ENCODE measurements around the gene DNAJC4. TPM values are rescaled to one million over a fixed set of nuclear protein-coding genes. Genes with fewer than 3 reads are reported as not detected.

The DNAJC4 gene
- total RNA-seq, 1 experiment from 2014 or later: 24.2 TPM

- peaks cover 3% of the 10 kb centered on the region for H4K20me1 ChIP-seq (ENCODE audit: control insufficient read depth, insufficient read depth, insufficient read length)
- H3K27me3 Mint-ChIP-seq (ENCODE audit: low read depth): no peaks in the 10 kb centered on the region
These were observed 37.9 kb upstream of the DNAJC4 start for GRCh38 chr11:64192434-64192833.

More at GRCh38 chr11:64192434-64192833, 37.9 kb upstream of the DNAJC4 start:
- Histone ChIP-seq H3K18ac (ENCODE audit: insufficient read length, low read depth, low read length) (no peak overlapping the region), H3K14ac (ENCODE audit: insufficient read depth, low read length) (no peak overlapping the region), H3K4ac (ENCODE audit: low read depth, low read length) (no peak overlapping the region), H3K4me2 (ENCODE audit: insufficient read depth, insufficient read length, low read length) (no peak overlapping the region), H3K9ac (ENCODE audit: extremely low read depth, insufficient read length, low read length) (no peak overlapping the region), H2AK5ac (ENCODE audit: insufficient read length, low read length) (no peak overlapping the region), H3T11ph (ENCODE audit: low read length) (no peak overlapping the region), H3K56ac (ENCODE audit: insufficient read length, low read depth, low read length) (no peak overlapping the region), H3K79me2 (ENCODE audit: insufficient read depth, low read length) (peaks cover 21% of the 10 kb centered on the region; the same call in 1 of the 2 replicates), H2BK15ac (ENCODE audit: low read depth, low read length) (no peak overlapping the region), H3K23ac (ENCODE audit: insufficient read length, low read depth, low read length) (no peak overlapping the region), H2AFZ (ENCODE audit: low read length) (no peak overlapping the region), H3K23me2 (ENCODE audit: insufficient read length, low read depth, low read length, poor library complexity, severe bottlenecking) (no peaks in the 10 kb centered on the region), H3K27ac (ENCODE audit: insufficient read length, low read depth, low read length) (no peak overlapping the region), H4K5ac (ENCODE audit: insufficient read length, low read depth, low read length) (no peak overlapping the region), H4K91ac (ENCODE audit: insufficient read length, low read depth, low read length) (no peak overlapping the region), H2BK12ac (ENCODE audit: insufficient read length, low read depth, low read length) (no peak overlapping the region), H2BK120ac (ENCODE audit: low read depth, low read length, poor library complexity, severe bottlenecking) (no peak overlapping the region), H3K4me1 (ENCODE audit: insufficient read depth, low read length) (no peaks in the 10 kb centered on the region), H2BK20ac (ENCODE audit: low read depth, low read length, poor library complexity, severe bottlenecking) (no peak overlapping the region), H3K9me3 (ENCODE audit: control insufficient read depth, low read depth, low read length) (no peaks in the 10 kb centered on the region), H2BK5ac (ENCODE audit: insufficient read length, low read length) (no peak overlapping the region), H3K79me1 (ENCODE audit: insufficient read depth, low read depth, low read length, poor library complexity, severe bottlenecking) (peaks cover 5% of the 10 kb centered on the region), H4K8ac (replicated peaks; ENCODE audit: insufficient read length, low read depth, low read length) (no peak overlapping the region), H3K27me3 (ENCODE audit: insufficient read depth, low read length) (no peaks in the 10 kb centered on the region)
- Mint-ChIP-seq H3K4me3 (no peak overlapping the region), H3K9me3 (no peaks in the 10 kb centered on the region), H3K27ac (no peak overlapping the region; a peak in 1 of 7 replicates), H3K36me3 (ENCODE audit: insufficient read depth in 1 of 3, low read depth in 3 of 3) (peaks cover 60 to 80% (median 74%) of the 10 kb centered on the region in 3 experiments; a peak in 6 of 7 replicates), H3K4me1 (0 out of 4 replicates have a peak, but pooled peaks cover 0 to 3% of the 10 kb centered on the region in 2 experiments)
- whole genome bisulfite sequencing (ENCODE audit: extremely low coverage, insufficient read length, low lambda C conversion rate): no CpG with 5 or more reads among the region's 5 CpGs
- DNase-seq: no peak
- no peak for TF ChIP-seq CTCF (conservative IDR thresholded peaks at IDR 0.05)

Measured in H9 (cell line).